Right lung (tissue), 5 donors: ENCODE results near the gene APPL2. TPM values are rescaled to one million over a fixed set of nuclear protein-coding genes. Genes with fewer than 3 reads are reported as not detected.

Experiments used
- DNase-seq, 2 donors: peaks; one replicate each; pipeline ENCODE4 v3.0.0-alpha.2; 2013
- polyA plus RNA-seq, 5 donors: library from polyadenylated mRNA; unstranded; fragments of 120-200 nt; gene quantifications; one replicate each; pipeline versions ENCODE4 v1.2.1 to v1.2.3, GENCODE V29; 2013; ENCODE audit warnings: inconsistent platforms in 1 of 5, low replicate concordance in 1 of 5; ENCODE audit not compliant: insufficient read length in 5 of 5, insufficient read depth in 1 of 5

APPL2 gene
- polyA plus RNA-seq, 5 donors, result 55.6 to 90.7 (median 84.7) TPM

DNA sequence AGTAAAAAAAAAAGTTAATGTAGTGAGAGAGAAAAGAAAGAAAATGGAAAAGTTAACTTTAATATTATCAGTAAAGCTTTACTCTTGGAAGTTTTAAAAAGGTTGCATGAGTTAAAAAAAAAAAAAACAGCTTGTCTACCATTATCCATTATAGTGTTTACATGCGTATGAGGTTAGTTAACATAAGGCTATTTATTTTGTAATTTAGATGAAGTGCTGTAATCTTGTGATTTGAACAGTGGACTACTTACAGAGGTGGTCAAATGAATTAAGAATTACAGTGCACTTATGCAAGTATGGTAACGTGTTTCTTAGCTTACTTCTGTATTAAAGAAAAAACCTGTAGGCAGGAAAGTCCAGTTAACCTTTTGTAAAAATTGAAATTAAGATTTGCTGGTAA lies 97.7 kb downstream of the APPL2 start:
- DNase-seq, result no peak

Other genes with a start within 250 kb of the APPL2 start
- gene NOPCHAP1, start 249.9 kb downstream of the APPL2 start, polyA plus RNA-seq, result 10 to 100 TPM; 13.8 to 16.4 (median 14.4) TPM
- gene ALDH1L2, start 151.7 kb downstream of the APPL2 start, polyA plus RNA-seq, result 1 to 10 TPM; 3.3 to 4.9 (median 3.6) TPM
- gene WASHC4, start 128.4 kb downstream of the APPL2 start, polyA plus RNA-seq, result 100 to 1,000 TPM in 1 of 5 donors, 10 to 100 TPM in 4; 46.4 to 103 (median 76.3) TPM
- gene C12orf75, start 94.5 kb upstream of the APPL2 start, polyA plus RNA-seq, result 10 to 100 TPM; 17.8 to 29.5 (median 24.6) TPM